NCI-H146 treated with DMSO at 0.1 percent for 48 hours (cell line): ENCODE measurements around the gene ORC2.

ENCODE experiments used
- DNase-seq: peaks from one replicate; lab custom pipeline; 2025; ENCODE audit not compliant: unreplicated experiment; lab: John Stamatoyannopoulos, UW

The ORC2 gene

DNA sequence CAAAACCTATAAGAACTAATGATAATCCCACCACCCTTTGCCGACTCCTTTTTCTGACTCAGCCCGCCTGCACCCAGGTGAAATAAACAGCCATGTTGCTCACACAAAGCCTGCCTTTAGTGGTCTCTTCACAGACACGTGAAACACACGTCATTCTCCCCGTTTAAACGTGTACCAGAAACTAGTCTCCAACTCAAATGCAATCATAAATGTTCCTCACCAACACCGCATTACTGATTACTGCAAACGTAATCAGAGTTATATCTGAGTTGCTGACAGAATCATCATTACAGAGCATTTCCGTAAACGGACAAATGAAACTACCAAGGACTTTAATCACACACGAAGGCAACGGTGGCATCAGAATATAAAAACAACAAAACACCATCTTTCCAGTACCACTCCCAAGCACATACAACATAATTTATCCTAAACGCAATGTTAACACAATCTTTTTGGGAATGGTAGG lies 100.9 kb downstream of the ORC2 start:
- DNase-seq, result no peak

DNA sequence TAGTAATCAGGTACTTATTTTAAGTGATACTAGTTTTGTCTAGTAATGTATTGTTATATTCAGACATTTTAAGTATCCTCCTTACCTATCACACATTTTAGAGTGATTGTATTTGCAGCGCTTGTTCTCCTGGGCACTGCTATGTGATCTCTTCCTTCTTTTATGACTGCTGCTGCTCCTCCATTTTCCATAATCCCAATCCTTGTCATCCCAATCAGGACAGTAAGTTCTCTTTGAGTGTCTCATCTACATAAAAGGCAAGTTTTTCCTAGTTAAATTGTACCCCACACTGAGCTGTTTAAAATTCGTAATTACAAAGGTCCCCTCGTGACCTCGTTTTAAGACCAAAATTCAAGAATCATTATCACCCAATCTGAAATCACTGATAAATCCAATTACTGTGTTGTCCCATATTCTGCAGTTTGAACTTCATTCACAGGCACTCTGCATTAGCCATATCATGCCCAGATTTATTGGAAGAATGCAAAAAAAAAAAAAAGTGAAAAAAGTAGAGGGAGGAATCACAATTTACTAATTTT lies 101.8 kb downstream of the ORC2 start:
- no peak for DNase-seq

DNA sequence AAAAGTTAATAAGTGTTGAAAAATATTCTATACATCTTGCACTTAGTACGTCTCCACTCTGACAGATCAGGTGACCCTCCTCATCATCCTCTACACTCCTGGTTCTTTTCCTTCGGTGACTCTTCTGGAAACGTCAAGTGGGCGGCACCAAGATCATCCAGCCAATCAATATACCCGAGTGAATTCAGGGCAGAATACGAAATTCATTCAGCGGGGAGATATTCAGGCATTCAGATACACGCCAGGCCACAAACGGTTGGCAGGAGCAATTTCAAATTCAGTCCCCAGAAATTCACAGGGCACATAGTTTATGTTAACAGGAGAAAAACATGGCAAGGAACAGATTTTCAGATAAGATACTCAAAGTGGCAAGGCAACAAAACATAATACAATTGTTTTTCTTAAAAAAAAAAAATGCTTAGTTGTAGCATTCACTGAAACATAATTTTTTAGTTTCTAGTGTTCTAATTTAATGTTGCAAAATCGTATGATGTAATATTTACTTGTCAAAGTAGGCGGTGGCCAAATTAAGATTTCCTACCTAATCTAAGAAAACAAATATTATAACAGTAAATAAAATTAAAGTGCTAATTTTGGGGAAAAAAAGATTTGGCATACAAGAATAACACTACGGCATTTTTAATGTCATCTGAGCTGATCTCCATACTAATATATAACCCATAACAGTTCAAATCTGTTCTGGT lies 103.2 kb downstream of the ORC2 start:
- no peak for DNase-seq
